H9 (cell line): ENCODE data around the gene SATB1. TPM values are rescaled to one million over a fixed set of nuclear protein-coding genes. Genes with fewer than 3 reads are reported as not detected.

Experiments
- DNase-seq: peaks from one replicate; pipeline ENCODE4 v3.0.0-alpha.2; 2017
- H2AFZ ChIP-seq: one replicate; pipeline ENCODE4 v1.6.1; 2013; ENCODE audit warnings: mild to moderate bottlenecking, low read length, control low read depth, moderate library complexity
- H2AK5ac ChIP-seq: 2 replicates; pipeline ENCODE4 v1.6.1; 2013; ENCODE audit warnings: low read length, control low read depth, mixed read lengths; ENCODE audit not compliant: insufficient read length
- H2BK120ac ChIP-seq: one replicate; pipeline ENCODE4 v1.6.1; 2013; ENCODE audit warnings: low read depth, mild to moderate bottlenecking, low read length, control low read depth, inconsistent platforms; ENCODE audit not compliant: poor library complexity, severe bottlenecking
- H2BK12ac ChIP-seq: 2 replicates; pipeline ENCODE4 v1.6.1; 2013; ENCODE audit warnings: low read length, control low read depth, mixed read lengths, low read depth; ENCODE audit not compliant: insufficient read length
- H2BK15ac ChIP-seq: 2 replicates; pipeline ENCODE4 v1.6.1; 2013; ENCODE audit warnings: low read depth, low read length, control low read depth
- H2BK20ac ChIP-seq: one replicate; pipeline ENCODE4 v1.6.1; 2013; ENCODE audit warnings: low read depth, mild to moderate bottlenecking, low read length, control low read depth, inconsistent platforms; ENCODE audit not compliant: poor library complexity, severe bottlenecking
- H2BK5ac ChIP-seq: 2 replicates; pipeline ENCODE4 v1.6.1; 2013; ENCODE audit warnings: low read length, control low read depth, mixed read lengths; ENCODE audit not compliant: insufficient read length
- H3K14ac ChIP-seq: 2 replicates; pipeline ENCODE4 v1.6.1; 2013; ENCODE audit warnings: low read length, control low read depth; ENCODE audit not compliant: insufficient read depth
- H3K18ac ChIP-seq: 2 replicates; pipeline ENCODE4 v1.6.1; 2013; ENCODE audit warnings: low read depth, mild to moderate bottlenecking, mixed read lengths, low read length, control low read depth; ENCODE audit not compliant: insufficient read length
- H3K23ac ChIP-seq: 2 replicates; pipeline ENCODE4 v1.6.1; 2013; ENCODE audit warnings: low read length, control low read depth, mixed read lengths, low read depth; ENCODE audit not compliant: insufficient read length
- H3K23me2 ChIP-seq: 2 replicates; pipeline ENCODE4 v1.6.1; 2013; ENCODE audit warnings: low read depth, mild to moderate bottlenecking, mixed read lengths, low read length, control low read depth; ENCODE audit not compliant: insufficient read length, poor library complexity, severe bottlenecking
- H3K27ac ChIP-seq: 2 replicates; pipeline ENCODE4 v1.5.1; 2013; ENCODE audit warnings: low read length, control low read depth, mixed read lengths, low read depth; ENCODE audit not compliant: insufficient read length
- H3K27me3 ChIP-seq: 2 replicates; pipeline ENCODE4 v1.6.1; 2013; ENCODE audit warnings: low read length, control low read depth, inconsistent platforms; ENCODE audit not compliant: insufficient read depth
- H3K4ac ChIP-seq: 2 replicates; pipeline ENCODE4 v1.6.1; 2013; ENCODE audit warnings: low read depth, mild to moderate bottlenecking, control low read depth, inconsistent platforms, low read length, moderate library complexity
- H3K4me1 ChIP-seq: 2 replicates; pipeline ENCODE4 v1.6.1; 2013; ENCODE audit warnings: low read length, control low read depth, inconsistent platforms; ENCODE audit not compliant: insufficient read depth
- H3K4me2 ChIP-seq: 2 replicates; pipeline ENCODE4 v1.6.1; 2013; ENCODE audit warnings: low read length, control low read depth, mixed read lengths; ENCODE audit not compliant: insufficient read length, insufficient read depth
- H3K56ac ChIP-seq: 2 replicates; pipeline ENCODE4 v1.6.1; 2013; ENCODE audit warnings: low read depth, mild to moderate bottlenecking, mixed read lengths, low read length, control low read depth; ENCODE audit not compliant: insufficient read length
- H3K79me1 ChIP-seq: 2 replicates; pipeline ENCODE4 v1.6.1; 2013; ENCODE audit warnings: low read depth, mild to moderate bottlenecking, moderate library complexity, low read length, control low read depth, inconsistent platforms; ENCODE audit not compliant: insufficient read depth, poor library complexity, severe bottlenecking
- H3K79me2 ChIP-seq: 2 replicates; pipeline ENCODE4 v1.6.1; 2013; ENCODE audit warnings: low read length, control low read depth, inconsistent platforms; ENCODE audit not compliant: insufficient read depth
- H3K9ac ChIP-seq: 2 replicates; pipeline ENCODE4 v1.6.1; 2013; ENCODE audit warnings: low read length, control low read depth, mixed read lengths; ENCODE audit not compliant: insufficient read length; ENCODE audit errors: extremely low read depth
- H3K9me3 ChIP-seq: one replicate; pipeline ENCODE4 v1.6.1; 2013; ENCODE audit warnings: low read depth, low read length, inconsistent platforms; ENCODE audit not compliant: control insufficient read depth
- H3T11ph ChIP-seq: one replicate; pipeline ENCODE4 v1.6.1; 2013; ENCODE audit warnings: mild to moderate bottlenecking, low read length, control low read depth, inconsistent platforms
- H4K20me1 ChIP-seq: one replicate; pipeline ENCODE4 v1.6.1; 2013; ENCODE audit not compliant: control insufficient read depth, insufficient read length, insufficient read depth
- H4K5ac ChIP-seq: 2 replicates; pipeline ENCODE4 v1.6.1; 2013; ENCODE audit warnings: low read depth, mild to moderate bottlenecking, mixed read lengths, low read length, control low read depth; ENCODE audit not compliant: insufficient read length
- H4K8ac ChIP-seq: replicated peaks from 2 replicates; pipeline ENCODE4 v1.6.1; 2013; ENCODE audit warnings: low read length, control low read depth, mixed read lengths, low read depth; ENCODE audit not compliant: insufficient read length
- H4K91ac ChIP-seq: 2 replicates; pipeline ENCODE4 v1.6.1; 2013; ENCODE audit warnings: low read depth, mild to moderate bottlenecking, moderate library complexity, mixed read lengths, low read length, control low read depth; ENCODE audit not compliant: insufficient read length
- H3K27ac Mint-ChIP-seq, 3 experiments: 2 replicates in 2 of 3; 3 replicates in 1 of 3; pipeline ENCODE4 v1.8.0; 2020 to 2021; ENCODE audit warnings: mixed read lengths in 3 of 3, mild to moderate bottlenecking in 1 of 3, moderate library complexity in 1 of 3
- H3K27me3 Mint-ChIP-seq: 2 replicates; pipeline ENCODE4 v1.8.0; 2021; ENCODE audit warnings: low read depth, mild to moderate bottlenecking, moderate library complexity, mixed read lengths
- H3K36me3 Mint-ChIP-seq, 3 experiments: 2 replicates in 2 of 3; 3 replicates in 1 of 3; pipeline ENCODE4 v1.8.0; 2020 to 2021; ENCODE audit warnings: low read depth in 3 of 3, mixed read lengths in 3 of 3; ENCODE audit not compliant: insufficient read depth in 1 of 3
- H3K4me1 Mint-ChIP-seq, 2 experiments: 2 replicates each; pipeline ENCODE4 v1.8.0; 2020; ENCODE audit warnings: mixed read lengths in 2 of 2
- H3K4me3 Mint-ChIP-seq, 2 experiments: 2 replicates in 1 of 2; 3 replicates in 1 of 2; pipeline ENCODE4 v1.8.0; 2020 to 2021; ENCODE audit warnings: mild to moderate bottlenecking in 2 of 2, mixed read lengths in 2 of 2, moderate library complexity in 1 of 2
- H3K9me3 Mint-ChIP-seq, 2 experiments: 2 replicates in 1 of 2; 3 replicates in 1 of 2; pipeline ENCODE4 v1.8.0; 2020; ENCODE audit warnings: mild to moderate bottlenecking in 2 of 2, mixed read lengths in 2 of 2, moderate library complexity in 1 of 2
- CTCF ChIP-seq: fragments of 200-600 bp; sonication (generic); conservative IDR thresholded peaks from 3 replicates; pipeline ENCODE4 v1.8.0; 2021; ENCODE audit warnings: antibody characterized with exemption, mild to moderate bottlenecking
- WGBS: extraction: QIAGEN DNeasy Blood & Tissue Kit; methylation state at CpG from one replicate; pipeline ENCODE4 v1.1.7; 2013; ENCODE audit warnings: missing lambda C conversion rate, low lambda C conversion rate, mixed read lengths; ENCODE audit not compliant: insufficient read length; ENCODE audit errors: extremely low coverage; 5-methylcytosine and 5-hydroxymethylcytosine counted together
- total RNA-seq: library from RNA; stranded (reverse); gene quantifications from 2 replicates; pipeline ENCODE4 v1.2.1, GENCODE V29; 2021

SATB1 gene
- total RNA-seq, 1 experiment from 2014 or later, result 30.7 TPM

DNA sequence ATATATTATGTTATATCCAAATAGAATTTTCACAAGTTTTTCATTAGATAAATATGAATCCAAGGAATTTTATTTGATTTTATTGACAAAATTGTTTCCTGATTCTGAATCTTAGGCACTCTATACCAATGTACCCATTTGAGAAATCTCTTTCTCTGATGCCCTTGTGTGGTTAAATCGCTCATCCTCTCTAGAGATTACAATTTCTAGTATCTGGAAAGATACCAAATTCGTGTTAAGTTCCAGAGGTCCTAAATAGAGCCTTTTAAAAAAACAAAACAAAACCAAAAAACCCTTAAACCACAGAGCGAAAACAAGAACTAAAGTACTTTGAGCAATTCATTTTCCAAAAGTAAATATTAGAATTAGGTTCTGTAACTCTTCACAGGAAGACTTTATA lies 20.0 kb downstream of the SATB1 start:
- no peak overlapping the region for H2BK120ac ChIP-seq
- no peak overlapping the region for H3T11ph ChIP-seq
- no peak overlapping the region for H2AK5ac ChIP-seq
- H3K4me3 Mint-ChIP-seq, result no peak overlapping the region
- no peaks in the 10 kb centered on the region for H3K23me2 ChIP-seq
- no peaks in the 10 kb centered on the region for H3K36me3 Mint-ChIP-seq
- no CpG with 5 or more reads among the region's 3 CpGs for WGBS
- H3K4me2 ChIP-seq, result no peak overlapping the region
- H3K4me1 Mint-ChIP-seq, result peaks cover 12% of the 10 kb centered on the region in 2 experiments
- no peak overlapping the region for H3K23ac ChIP-seq
- no peak overlapping the region for H4K91ac ChIP-seq
- H3K4me1 ChIP-seq, result peaks cover 2% of the 10 kb centered on the region; the same call in 1 of the 2 replicates
- no peak overlapping the region for H3K14ac ChIP-seq
- DNase-seq, result no peak
- H3K79me2 ChIP-seq, result no peaks in the 10 kb centered on the region
- H2BK12ac ChIP-seq, result no peak overlapping the region
- no peaks in the 10 kb centered on the region for H3K9me3 ChIP-seq
- H2BK15ac ChIP-seq, result no peak overlapping the region
- no peak overlapping the region for H3K4ac ChIP-seq
- H2BK5ac ChIP-seq, result no peak overlapping the region
- no peak overlapping the region for H3K56ac ChIP-seq
- H4K20me1 ChIP-seq, result no peaks in the 10 kb centered on the region
- H3K27me3 Mint-ChIP-seq, result no peaks in the 10 kb centered on the region
- H3K18ac ChIP-seq, result no peak overlapping the region
- no peak overlapping the region for H4K8ac ChIP-seq
- no peaks in the 10 kb centered on the region for H3K9me3 Mint-ChIP-seq
- H3K9ac ChIP-seq, result no peak overlapping the region
- no peaks in the 10 kb centered on the region for H3K79me1 ChIP-seq
- no peak overlapping the region for H2AFZ ChIP-seq
- H2BK20ac ChIP-seq, result no peak overlapping the region
- no peaks in the 10 kb centered on the region for H3K27me3 ChIP-seq
- H4K5ac ChIP-seq, result no peak overlapping the region
- H3K27ac ChIP-seq, result no peak overlapping the region
- TF ChIP-seq CTCF, result no peak
- H3K27ac Mint-ChIP-seq, result no peak overlapping the region
